GM21619 (cell line): ENCODE results near the gene OPALIN.

Source experiments
- ATAC-seq: cut with Tn5 transposase; IDR thresholded peaks from one replicate; pipeline ENCODE4 v1.9.1; 2021; ENCODE audit not compliant: unreplicated experiment

The OPALIN gene

GRCh38 chr10:96374639-96374984, 15.8 kb upstream of the OPALIN start:
- ATAC-seq, result no peak

GRCh38 chr10:96374004-96374403, 15.2 kb upstream of the OPALIN start:
- no peak for ATAC-seq

GRCh38 chr10:96371356-96371755, 12.6 kb upstream of the OPALIN start:
- ATAC-seq, result no peak

- no peak for ATAC-seq
Measured at GRCh38 chr10:96370584-96371157, 11.9 kb upstream of the OPALIN start.

- no peak for ATAC-seq
Measured at GRCh38 chr10:96369890-96370583, 11.2 kb upstream of the OPALIN start.

- no peak for ATAC-seq
Measured at GRCh38 chr10:96368971-96369370, 10.2 kb upstream of the OPALIN start.

GRCh38 chr10:96367470-96367869, 8.7 kb upstream of the OPALIN start:
- no peak for ATAC-seq

DNA sequence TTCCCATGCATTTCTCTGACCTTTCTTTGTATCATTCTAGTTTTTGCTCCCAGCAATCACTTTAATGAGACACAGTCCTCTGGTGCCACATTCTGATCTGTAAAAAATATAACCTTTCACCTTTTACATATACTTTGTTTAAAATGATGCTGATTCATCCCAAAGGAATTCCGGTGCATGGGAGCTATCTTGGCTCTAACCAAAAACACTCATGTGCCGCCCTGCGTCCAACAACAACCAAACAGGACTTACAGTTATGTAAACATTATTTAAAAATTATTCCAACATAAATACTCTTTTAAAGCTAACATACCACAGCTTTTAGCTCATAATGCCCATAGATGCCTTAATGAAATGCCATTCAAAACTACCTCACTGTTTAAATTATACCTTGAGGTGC, 7.7 kb upstream of the OPALIN start:
- no peak for ATAC-seq

GRCh38 chr10:96365571-96365970, 6.8 kb upstream of the OPALIN start:
- ATAC-seq, result no peak

GRCh38 chr10:96360766-96361165, 2.0 kb upstream of the OPALIN start:
- no peak for ATAC-seq

DNA sequence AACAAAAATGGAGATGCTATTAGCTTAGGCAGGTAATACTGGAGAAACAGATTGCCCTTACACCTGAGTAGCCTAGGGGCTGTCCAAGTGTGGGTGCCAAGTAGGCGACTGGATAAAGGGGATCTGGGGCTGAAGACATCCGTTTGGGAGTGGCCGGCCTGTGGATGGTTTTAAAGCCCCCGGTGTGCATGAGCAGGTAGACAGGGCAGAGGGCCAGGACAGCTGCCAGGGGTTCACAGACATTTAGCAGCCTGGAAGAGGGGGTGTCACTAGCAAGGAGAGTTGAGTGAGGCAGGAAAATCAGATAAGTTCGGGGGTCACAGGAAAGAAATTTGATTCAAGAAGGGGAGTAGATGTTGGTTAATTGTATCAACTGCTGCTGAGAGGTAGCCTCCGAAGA, 1.5 kb upstream of the OPALIN start:
- ATAC-seq, result no peak

DNA sequence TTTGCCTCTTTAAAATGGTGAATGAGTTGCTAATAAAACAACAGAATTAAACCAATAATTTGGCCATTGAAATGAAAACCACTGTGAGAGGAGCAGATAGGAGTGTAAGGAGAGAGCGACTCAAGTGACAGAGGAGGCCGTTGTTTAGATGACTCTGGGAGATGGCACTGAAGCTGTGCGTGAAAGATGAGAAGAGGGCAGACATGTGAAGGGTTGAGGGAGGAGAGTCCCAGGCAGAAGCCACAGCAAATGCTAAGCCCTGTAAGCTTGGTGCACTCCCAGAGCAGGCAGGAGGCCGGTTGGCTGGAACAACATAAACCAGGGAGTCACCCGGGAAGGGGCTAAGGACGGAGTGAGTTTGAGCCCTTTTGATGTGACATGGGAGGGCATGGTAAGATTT, 814 bp upstream of the OPALIN start:
- ATAC-seq, result no peak

- ATAC-seq, result no peak
Measured at GRCh38 chr10:96357038-96357620, 1.7 kb downstream of the OPALIN start.

DNA sequence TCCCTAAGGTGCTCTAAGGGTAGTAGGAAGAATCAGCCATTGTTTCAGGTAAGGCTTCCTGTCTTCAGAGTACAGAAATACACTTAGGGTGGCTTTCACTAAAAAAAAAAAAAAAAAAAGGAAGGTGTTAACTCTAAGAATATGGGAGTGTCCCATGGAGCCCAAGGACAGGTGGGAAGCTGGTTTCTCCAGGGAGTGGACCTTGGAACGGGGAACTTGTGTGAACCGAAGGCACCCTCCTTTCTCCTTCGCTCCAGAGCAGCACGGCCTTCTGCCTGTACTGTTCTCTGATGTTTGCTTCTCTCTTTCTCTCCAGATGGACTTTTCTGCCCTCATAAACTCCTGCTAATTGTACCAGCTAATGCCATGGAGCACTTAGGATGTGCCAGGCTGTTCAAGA, 6.2 kb downstream of the OPALIN start:
- no peak for ATAC-seq

DNA sequence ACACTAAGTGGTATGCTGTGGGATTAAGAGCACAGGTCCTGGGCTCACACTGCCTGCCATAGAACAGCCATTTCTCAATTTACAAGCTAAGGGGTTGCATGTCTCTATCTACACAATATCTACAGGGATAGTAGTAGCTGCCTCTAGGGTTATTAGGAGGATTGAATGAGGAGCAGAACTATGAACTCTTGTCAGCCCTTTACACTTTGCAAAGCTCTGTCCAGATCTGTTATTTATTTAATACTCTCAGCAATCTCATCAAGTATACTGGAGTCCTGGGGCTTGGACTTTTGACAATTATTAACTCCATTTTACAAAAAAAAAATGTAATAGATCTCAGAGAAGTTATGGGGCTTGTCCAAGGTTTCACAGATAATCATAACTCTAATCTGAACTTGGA, 6.8 kb downstream of the OPALIN start:
- ATAC-seq, result no peak

GRCh38 chr10:96346295-96346694, 12.5 kb downstream of the OPALIN start:
- ATAC-seq, result no peak

DNA sequence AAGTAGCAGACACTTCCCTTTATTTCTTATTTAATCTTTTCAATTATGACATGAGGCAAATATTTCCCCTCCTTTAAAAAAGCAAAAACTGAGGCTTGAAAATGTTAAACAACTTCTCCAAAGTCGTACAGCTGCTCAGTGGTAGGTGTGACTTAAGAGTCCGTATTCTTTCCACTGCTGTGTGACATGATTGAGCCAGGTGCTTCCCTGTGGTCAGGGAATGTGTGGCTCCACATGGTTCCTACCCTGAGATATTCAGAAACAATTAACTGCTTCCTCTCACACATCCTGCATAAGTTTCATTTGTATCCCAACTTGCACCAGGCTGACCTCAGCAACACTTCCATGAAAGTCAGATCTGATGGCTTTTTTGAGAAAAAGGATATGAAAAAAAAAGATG, 13.6 kb downstream of the OPALIN start:
- ATAC-seq, result no peak

DNA sequence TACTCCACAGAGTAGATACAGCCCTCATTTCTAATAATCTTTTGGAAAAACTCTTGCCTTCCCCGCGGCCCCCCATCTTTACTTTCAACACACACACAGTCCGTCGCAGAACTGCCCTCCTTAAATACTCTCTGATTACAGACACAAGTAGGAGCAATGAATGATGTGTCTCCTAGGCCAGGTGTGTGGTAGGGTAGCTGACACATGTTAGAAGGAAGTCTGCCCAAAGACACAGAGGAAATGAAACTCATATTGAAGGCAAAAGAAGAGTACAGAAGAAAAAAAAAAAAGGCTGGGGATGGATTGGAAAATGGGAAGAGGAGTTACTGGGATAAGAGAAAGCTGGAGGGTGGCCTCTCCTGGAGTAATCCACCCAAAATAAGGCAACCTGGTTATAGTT, 14.6 kb downstream of the OPALIN start:
- no peak for ATAC-seq

- no peak for ATAC-seq
Measured at GRCh38 chr10:96342402-96342801, 16.4 kb downstream of the OPALIN start.

DNA sequence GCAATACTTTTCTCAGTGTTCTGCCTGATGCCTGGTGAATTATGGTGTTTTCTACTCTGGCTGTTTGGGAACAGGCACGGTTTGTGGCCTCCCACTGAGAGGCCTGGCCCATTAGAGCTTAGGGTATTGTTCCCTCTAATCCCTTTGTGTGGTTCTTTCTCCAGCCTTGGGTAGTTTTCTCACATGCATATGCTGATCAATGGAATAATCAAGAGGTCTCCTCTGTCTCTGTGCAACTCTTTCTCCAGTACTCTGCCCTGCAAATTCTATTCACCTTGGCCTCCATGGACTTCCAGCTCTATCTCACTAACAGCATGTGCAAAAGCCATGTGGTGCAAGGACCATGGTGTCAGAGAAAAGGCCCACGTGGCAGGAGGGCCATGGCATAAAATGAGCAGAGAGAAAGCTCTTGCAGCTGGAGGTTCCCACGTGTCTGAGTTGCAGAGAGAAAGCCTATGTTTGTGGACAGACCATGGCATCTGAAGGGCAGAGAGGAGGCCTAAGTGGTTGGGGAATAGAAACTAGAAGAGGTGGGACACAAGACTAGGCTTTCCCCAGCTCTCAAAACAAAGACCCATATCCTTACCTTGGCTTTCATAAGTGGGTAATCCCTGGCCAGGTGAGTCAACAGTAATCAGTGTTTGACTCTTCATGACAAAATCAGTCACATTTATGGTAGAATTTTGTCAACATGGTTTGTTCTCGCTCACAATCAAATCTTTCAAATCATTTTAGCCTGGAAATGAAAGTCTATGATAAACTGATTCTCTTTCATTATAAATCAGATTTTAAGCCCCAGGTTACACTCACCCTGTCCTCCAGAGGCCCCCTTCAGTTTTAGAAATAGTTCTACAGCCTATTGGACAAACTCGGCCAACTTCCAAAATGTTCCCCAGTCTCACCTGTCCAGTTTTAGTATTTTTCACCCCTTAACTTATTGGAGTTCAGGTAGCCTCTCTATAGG, 17.3 kb downstream of the OPALIN start:
- ATAC-seq, result no peak
